Thyroid gland (tissue), 4 donors: ENCODE measurements around the gene SNX8. TPM values are rescaled to one million over a fixed set of nuclear protein-coding genes. Genes with fewer than 3 reads are reported as not detected.
A peak's percentile ranks its signal among the peaks of the same experiment; 100 is the strongest.

Experiments used
- DNase-seq, 2 donors: peaks; one replicate each; pipeline ENCODE4 v3.0.0-alpha.2; 2019
- H3K27ac ChIP-seq, 3 donors: fragments of 200-600 bp; sonication (generic); 1 replicate in 2 of 3; 2 replicates in 1 of 3; pipeline ENCODE4 v1.5.1; 2016 to 2019; ENCODE audit warnings: mild to moderate bottlenecking in 1 of 3, moderate library complexity in 1 of 3
- H3K27me3 ChIP-seq: fragments of 200-600 bp; sonication (generic); one replicate; pipeline ENCODE4 v1.5.1; 2019
- H3K36me3 ChIP-seq, 2 donors: fragments of 200-600 bp; sonication (generic); one replicate each; pipeline ENCODE4 v1.5.1; 2016 to 2019
- H3K4me1 ChIP-seq, 2 donors: fragments of 200-600 bp; sonication (generic); one replicate each; pipeline ENCODE4 v1.5.1; 2017 to 2019
- H3K4me3 ChIP-seq, 3 donors: fragments of 200-600 bp; sonication (generic); replicated peaks in 1 of 3; 1 replicate in 2 of 3; 2 replicates in 1 of 3; pipeline ENCODE4 v1.5.1; 2016; ENCODE audit warnings: mild to moderate bottlenecking in 1 of 3
- H3K9me3 ChIP-seq: fragments of 200-600 bp; sonication (generic); one replicate; pipeline ENCODE4 v1.5.1; 2017
- POLR2A ChIP-seq, 2 donors: fragments of 450-650 bp; IDR thresholded peaks; one replicate each; pipeline ENCODE4 v1.6.1; 2017; ENCODE audit warnings: antibody characterized with exemption in 2 of 2, mild to moderate bottlenecking in 2 of 2, moderate library complexity in 1 of 2
- WGBS, 2 donors: methylation state at CpG; one replicate each; pipeline ENCODE4 v1.1.5; 2017; 5-methylcytosine and 5-hydroxymethylcytosine counted together
- intact Hi-C: fragments of 100-400 bp; cut with DNase I; formaldehyde crosslinking; loops from one replicate; pipeline ENCODE4 v1.15.1; 2023
- total RNA-seq, 4 donors: library from RNA; depleted of rRNA; stranded (reverse); fragments of >200 nt; gene quantifications; one replicate each; pipeline ENCODE4 v1.2.3, GENCODE V29; 2016
- TF ChIP-seq, protein P1 (sequence below), 6 experiments: fragments of 200-600 bp in 3 of 6; fragments of 450-650 bp in 3 of 6; sonication (generic) in 3 of 6; IDR thresholded peaks; one replicate each; pipeline ENCODE4 v1.5.1; 2016 to 2019; ENCODE audit warnings: antibody characterized with exemption in 6 of 6, mild to moderate bottlenecking in 2 of 6, inconsistent platforms in 1 of 6, moderate library complexity in 1 of 6

Gene SNX8
- total RNA-seq, 4 donors from 2014 or later, result 12.0 to 40.5 (median 23.4) TPM

GRCh38 chr7:2225336-2225735, 88.9 kb downstream of the SNX8 start:
- TF ChIP-seq POLR2A (IDR thresholded peaks at IDR 0.05), result peak in 1 of 2 donors; percentile 16
- TF ChIP-seq, protein P1, sequence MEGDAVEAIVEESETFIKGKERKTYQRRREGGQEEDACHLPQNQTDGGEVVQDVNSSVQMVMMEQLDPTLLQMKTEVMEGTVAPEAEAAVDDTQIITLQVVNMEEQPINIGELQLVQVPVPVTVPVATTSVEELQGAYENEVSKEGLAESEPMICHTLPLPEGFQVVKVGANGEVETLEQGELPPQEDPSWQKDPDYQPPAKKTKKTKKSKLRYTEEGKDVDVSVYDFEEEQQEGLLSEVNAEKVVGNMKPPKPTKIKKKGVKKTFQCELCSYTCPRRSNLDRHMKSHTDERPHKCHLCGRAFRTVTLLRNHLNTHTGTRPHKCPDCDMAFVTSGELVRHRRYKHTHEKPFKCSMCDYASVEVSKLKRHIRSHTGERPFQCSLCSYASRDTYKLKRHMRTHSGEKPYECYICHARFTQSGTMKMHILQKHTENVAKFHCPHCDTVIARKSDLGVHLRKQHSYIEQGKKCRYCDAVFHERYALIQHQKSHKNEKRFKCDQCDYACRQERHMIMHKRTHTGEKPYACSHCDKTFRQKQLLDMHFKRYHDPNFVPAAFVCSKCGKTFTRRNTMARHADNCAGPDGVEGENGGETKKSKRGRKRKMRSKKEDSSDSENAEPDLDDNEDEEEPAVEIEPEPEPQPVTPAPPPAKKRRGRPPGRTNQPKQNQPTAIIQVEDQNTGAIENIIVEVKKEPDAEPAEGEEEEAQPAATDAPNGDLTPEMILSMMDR (IDR thresholded peaks at IDR 0.05), result no peak
- WGBS, 2 donors, result 33 to 57% methylated on average over 13 to 14 of the region's 14 CpGs
- DNase-seq, result peak; percentile 85 to 87
- H3K36me3 ChIP-seq, result peaks cover 5 to 8% of the 10 kb centered on the region in 2 donors
- no peaks in the 10 kb centered on the region for H3K27me3 ChIP-seq
- H3K9me3 ChIP-seq, result no peaks in the 10 kb centered on the region
- peaks cover 21 to 32% of the 10 kb centered on the region in 2 donors for H3K4me1 ChIP-seq
- H3K27ac ChIP-seq, result peak overlapping the region; percentile 90 to 98 (median 95)
- H3K4me3 ChIP-seq, result no peak overlapping the region
- intact Hi-C loops, result no loop called here

DNA sequence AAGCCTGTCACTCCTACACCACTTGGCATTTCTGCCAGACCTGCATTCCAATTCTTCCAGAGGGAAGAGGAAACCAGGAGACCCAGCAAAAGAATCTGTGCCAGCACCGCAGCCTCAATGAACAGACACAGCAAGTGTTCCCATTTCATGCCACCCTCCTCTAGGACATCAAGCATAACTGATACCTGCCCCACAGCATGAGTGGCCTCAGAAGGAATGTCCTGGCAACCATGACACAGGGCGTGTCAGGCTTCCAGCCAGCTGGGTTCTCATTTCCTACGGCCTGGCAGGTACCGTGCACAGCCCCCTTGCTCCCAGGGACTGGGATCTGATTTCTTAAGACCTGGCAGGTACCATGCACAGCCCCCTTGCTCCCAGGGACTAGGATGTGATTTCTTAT, 89.3 kb downstream of the SNX8 start:
- Histone ChIP-seq H3K9me3 (no peaks in the 10 kb centered on the region), H3K4me3 (peak overlapping the region in 1 of 3 donors; percentile 7), H3K27me3 (no peaks in the 10 kb centered on the region), H3K36me3 (peaks cover 5 to 8% of the 10 kb centered on the region in 2 donors), H3K27ac (peak overlapping the region; percentile 90 to 98 (median 95)), H3K4me1 (peaks cover 21 to 32% of the 10 kb centered on the region in 2 donors)
- DNase-seq, result peak; percentile 95 to 96
- intact Hi-C loops, result no loop called here
- TF ChIP-seq POLR2A (IDR thresholded peaks at IDR 0.05), result peak in 1 of 2 donors; percentile 16
- TF ChIP-seq, protein P1 (IDR thresholded peaks at IDR 0.05), result no peak
- 16% methylated on average over 4 of the region's 4 CpGs; no CpG with 5 or more reads in 1 of the 2 donors for WGBS, 2 donors

DNA sequence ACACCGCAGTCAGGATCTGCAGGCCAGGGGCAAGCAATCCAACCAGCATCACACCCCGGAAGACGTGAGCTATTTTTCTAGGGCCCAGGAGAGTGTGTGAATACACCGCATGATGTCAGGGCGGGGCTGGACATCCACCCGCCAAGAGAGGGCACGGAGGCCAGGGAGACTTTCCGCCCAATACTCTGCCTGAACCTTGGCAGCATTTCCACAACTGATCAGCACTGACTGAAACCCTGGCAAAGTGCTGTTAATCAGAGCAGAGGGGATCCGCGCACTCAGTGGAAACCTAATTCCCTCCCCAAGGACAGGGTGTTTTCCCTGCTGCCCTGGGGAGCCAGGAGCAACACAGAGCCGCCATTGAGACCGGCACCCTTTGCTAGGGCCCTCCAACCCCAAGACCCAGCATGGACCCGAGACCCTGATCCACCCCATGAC, 89.7 kb downstream of the SNX8 start:
- 37 to 67% methylated on average over 6 to 13 of the region's 13 CpGs for WGBS, 2 donors
- no peak for TF ChIP-seq POLR2A (IDR thresholded peaks at IDR 0.05)
- TF ChIP-seq, protein P1 (IDR thresholded peaks at IDR 0.05), result no peak
- intact Hi-C loops, result no loop called here
- peak; percentile 72 to 86 for DNase-seq
- Histone ChIP-seq H3K36me3 (peaks cover 5 to 8% of the 10 kb centered on the region in 2 donors), H3K4me3 (peak overlapping the region in 1 of 3 donors; percentile 7), H3K9me3 (no peaks in the 10 kb centered on the region), H3K4me1 (peaks cover 21 to 32% of the 10 kb centered on the region in 2 donors), H3K27ac (peak overlapping the region; percentile 90 to 98 (median 95)), H3K27me3 (no peaks in the 10 kb centered on the region)

DNA sequence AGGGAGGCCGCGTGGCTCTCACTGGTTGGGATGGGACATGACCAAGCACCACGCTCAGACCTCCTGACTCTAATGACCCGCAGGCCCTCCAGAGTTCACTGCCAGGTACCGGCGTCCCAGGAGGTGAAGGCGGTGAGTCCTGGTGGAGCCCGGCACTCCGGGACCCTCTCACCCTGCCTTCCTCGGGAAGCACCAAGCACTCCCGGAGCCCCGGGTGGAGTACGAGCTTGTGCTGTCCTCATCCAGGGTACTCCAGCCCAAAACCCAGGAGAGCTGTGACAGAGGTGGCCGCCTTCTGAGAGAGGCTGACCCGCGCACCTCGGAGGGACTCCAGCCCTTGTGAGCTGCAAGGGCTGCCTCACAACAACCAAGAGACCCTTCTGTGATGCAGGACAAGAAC, 90.9 kb downstream of the SNX8 start:
- TF ChIP-seq, protein P1 (IDR thresholded peaks at IDR 0.05), result no peak
- TF ChIP-seq POLR2A (IDR thresholded peaks at IDR 0.05), result no peak
- Histone ChIP-seq H3K4me1 (peaks cover 21 to 32% of the 10 kb centered on the region in 2 donors), H3K9me3 (no peaks in the 10 kb centered on the region), H3K27ac (peak overlapping the region in 2 of 3 donors; percentile 90 to 95), H3K36me3 (peaks cover 5 to 8% of the 10 kb centered on the region in 2 donors), H3K4me3 (no peak overlapping the region), H3K27me3 (no peaks in the 10 kb centered on the region)
- intact Hi-C loops, result no loop called here
- 97 to 100% methylated on average over 6 to 14 of the region's 17 CpGs for WGBS, 2 donors
- no peak for DNase-seq

DNA sequence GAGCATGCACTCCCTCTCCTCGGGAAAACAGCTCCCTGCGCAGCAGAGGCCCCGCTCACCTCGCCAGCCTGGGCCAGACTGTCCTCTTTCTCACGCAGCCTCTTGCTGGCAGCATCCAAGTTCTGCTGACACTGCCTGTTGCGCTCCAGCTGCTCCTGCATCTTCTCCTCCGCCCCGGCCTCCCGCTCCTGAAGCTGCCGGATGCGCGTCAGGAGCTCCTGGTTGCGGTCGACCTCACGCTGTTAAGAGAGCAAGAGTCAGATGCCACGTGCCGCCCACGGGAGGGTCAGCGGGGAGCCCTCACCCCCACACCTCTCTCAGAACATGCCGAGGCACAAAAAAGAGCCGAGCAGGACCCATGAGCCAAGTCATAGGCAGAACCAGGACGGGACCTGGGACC, 91.7 kb downstream of the SNX8 start:
- peaks cover 21 to 32% of the 10 kb centered on the region in 2 donors for H3K4me1 ChIP-seq
- no peak overlapping the region for H3K27ac ChIP-seq
- H3K36me3 ChIP-seq, result peaks cover 7 to 11% of the 10 kb centered on the region in 2 donors
- H3K27me3 ChIP-seq, result no peaks in the 10 kb centered on the region
- WGBS, 2 donors, result 94 to 95% methylated on average over 7 to 22 of the region's 22 CpGs
- no peak for DNase-seq
- H3K4me3 ChIP-seq, result no peak overlapping the region
- TF ChIP-seq, protein P1 (IDR thresholded peaks at IDR 0.05), result no peak
- no peak for TF ChIP-seq POLR2A (IDR thresholded peaks at IDR 0.05)
- intact Hi-C loops, result no loop called here
- H3K9me3 ChIP-seq, result no peaks in the 10 kb centered on the region
